DOHH2 (cell line): ENCODE data around the gene IGFL1.

Experiments
- H3F3A ChIP-seq: fragments of 200-600 bp; sonication (generic), shearing (Covaris generic); 2 replicates; pipeline ENCODE4 v1.6.0; 2016; ENCODE audit warnings: antibody characterized with exemption, mild to moderate bottlenecking; ENCODE audit not compliant: control insufficient read depth, insufficient read depth
- H3K27ac ChIP-seq: fragments of 200-600 bp; sonication (generic); 2 replicates; pipeline ENCODE4 v1.5.1; 2014; ENCODE audit warnings: low read depth, mild to moderate bottlenecking, low read length, moderate library complexity
- H3K27me3 ChIP-seq: fragments of 200-600 bp; sonication (generic); 2 replicates; pipeline ENCODE4 v1.6.1; 2014; ENCODE audit warnings: mild to moderate bottlenecking, low read length, mixed read lengths; ENCODE audit not compliant: control insufficient read depth
- H3K36me3 ChIP-seq: fragments of 200-600 bp; sonication (generic); 2 replicates; pipeline ENCODE4 v1.6.1; 2014; ENCODE audit warnings: mild to moderate bottlenecking, low read length, moderate library complexity, mixed read lengths; ENCODE audit not compliant: control insufficient read depth
- H3K4me1 ChIP-seq: fragments of 200-600 bp; sonication (generic); 2 replicates; pipeline ENCODE4 v1.6.1; 2014; ENCODE audit warnings: mild to moderate bottlenecking, low read length, mixed read lengths; ENCODE audit not compliant: control insufficient read depth
- H3K4me2 ChIP-seq: fragments of 200-600 bp; sonication (generic); 2 replicates; pipeline ENCODE4 v1.6.0; 2014; ENCODE audit warnings: mild to moderate bottlenecking, low read length, moderate library complexity
- H3K4me3 ChIP-seq: fragments of 200-600 bp; sonication (generic); 2 replicates; pipeline ENCODE4 v1.5.1; 2014; ENCODE audit warnings: mild to moderate bottlenecking, low read length, mixed read lengths
- H3K79me2 ChIP-seq: fragments of 200-600 bp; sonication (generic); 2 replicates; pipeline ENCODE4 v1.6.1; 2014; ENCODE audit warnings: mild to moderate bottlenecking, low read length, mixed read lengths; ENCODE audit not compliant: control insufficient read depth
- H3K9me2 ChIP-seq: fragments of 200-600 bp; sonication (generic); replicated peaks from 2 replicates; pipeline ENCODE4 v1.6.1; 2014; ENCODE audit warnings: mild to moderate bottlenecking, low read length, mixed read lengths; ENCODE audit not compliant: control insufficient read depth
- H3K9me3 ChIP-seq: fragments of 200-600 bp; sonication (generic); 2 replicates; pipeline ENCODE4 v1.6.1; 2014; ENCODE audit warnings: antibody characterized with exemption, low read length, mixed read lengths; ENCODE audit not compliant: control insufficient read depth, insufficient read depth
- H4K20me1 ChIP-seq: fragments of 200-600 bp; sonication (generic); 2 replicates; pipeline ENCODE4 v1.6.0; 2014; ENCODE audit warnings: low read depth, mild to moderate bottlenecking, antibody characterized with exemption, low read length, moderate library complexity; ENCODE audit not compliant: control insufficient read depth, insufficient read depth
- EZH2phosphoT487 ChIP-seq: fragments of 200-600 bp; sonication (generic); IDR thresholded peaks from 2 replicates; pipeline ENCODE4 v1.6.1; 2017; ENCODE audit warnings: borderline replicate concordance, mild to moderate bottlenecking, antibody characterized with exemption, low read length, moderate library complexity, mixed read lengths
- TF ChIP-seq, protein P1 (sequence below): fragments of 200-600 bp; sonication (generic); IDR thresholded peaks from one replicate; pipeline ENCODE4 v1.5.1; 2014; ENCODE audit warnings: antibody characterized with exemption, mild to moderate bottlenecking, low read depth, low read length; ENCODE audit not compliant: poor library complexity, severe bottlenecking

The IGFL1 gene

GRCh38 chr19:46201454-46202310 is 27.9 kb upstream of the IGFL1 start:
- TF ChIP-seq, protein P1, sequence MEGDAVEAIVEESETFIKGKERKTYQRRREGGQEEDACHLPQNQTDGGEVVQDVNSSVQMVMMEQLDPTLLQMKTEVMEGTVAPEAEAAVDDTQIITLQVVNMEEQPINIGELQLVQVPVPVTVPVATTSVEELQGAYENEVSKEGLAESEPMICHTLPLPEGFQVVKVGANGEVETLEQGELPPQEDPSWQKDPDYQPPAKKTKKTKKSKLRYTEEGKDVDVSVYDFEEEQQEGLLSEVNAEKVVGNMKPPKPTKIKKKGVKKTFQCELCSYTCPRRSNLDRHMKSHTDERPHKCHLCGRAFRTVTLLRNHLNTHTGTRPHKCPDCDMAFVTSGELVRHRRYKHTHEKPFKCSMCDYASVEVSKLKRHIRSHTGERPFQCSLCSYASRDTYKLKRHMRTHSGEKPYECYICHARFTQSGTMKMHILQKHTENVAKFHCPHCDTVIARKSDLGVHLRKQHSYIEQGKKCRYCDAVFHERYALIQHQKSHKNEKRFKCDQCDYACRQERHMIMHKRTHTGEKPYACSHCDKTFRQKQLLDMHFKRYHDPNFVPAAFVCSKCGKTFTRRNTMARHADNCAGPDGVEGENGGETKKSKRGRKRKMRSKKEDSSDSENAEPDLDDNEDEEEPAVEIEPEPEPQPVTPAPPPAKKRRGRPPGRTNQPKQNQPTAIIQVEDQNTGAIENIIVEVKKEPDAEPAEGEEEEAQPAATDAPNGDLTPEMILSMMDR = no peak
- no peak for TF ChIP-seq EZH2phosphoT487
- H3K27me3 ChIP-seq = peaks cover 3% of the 10 kb centered on the region; the same call in 1 of the 2 replicates
- no peaks in the 10 kb centered on the region for H3K9me2 ChIP-seq
- no peaks in the 10 kb centered on the region for H4K20me1 ChIP-seq
- H3K9me3 ChIP-seq = no peaks in the 10 kb centered on the region
- no peaks in the 10 kb centered on the region for H3K36me3 ChIP-seq
- H3F3A ChIP-seq = no peaks in the 10 kb centered on the region
- no peak overlapping the region for H3K4me3 ChIP-seq
- no peak overlapping the region for H3K27ac ChIP-seq
- no peak overlapping the region for H3K4me2 ChIP-seq
- H3K79me2 ChIP-seq = no peaks in the 10 kb centered on the region
- no peaks in the 10 kb centered on the region for H3K4me1 ChIP-seq

- Histone ChIP-seq H3K36me3 (no peaks in the 10 kb centered on the region), H3K4me2 (no peak overlapping the region), H3K9me2 (no peaks in the 10 kb centered on the region), H4K20me1 (no peaks in the 10 kb centered on the region), H3K9me3 (no peaks in the 10 kb centered on the region), H3K4me1 (no peaks in the 10 kb centered on the region), H3K79me2 (no peaks in the 10 kb centered on the region), H3F3A (no peaks in the 10 kb centered on the region), H3K4me3 (no peak overlapping the region), H3K27ac (no peak overlapping the region), H3K27me3 (peaks cover 3% of the 10 kb centered on the region; the same call in 1 of the 2 replicates)
- no peak for TF ChIP-seq EZH2phosphoT487
- TF ChIP-seq, protein P1 = no peak
Observed at GRCh38 chr19:46202426-46202825, 27.1 kb upstream of the IGFL1 start.

GRCh38 chr19:46202872-46203860 is 26.4 kb upstream of the IGFL1 start:
- no peaks in the 10 kb centered on the region for H4K20me1 ChIP-seq
- H3K36me3 ChIP-seq = no peaks in the 10 kb centered on the region
- no peak overlapping the region for H3K4me2 ChIP-seq
- no peaks in the 10 kb centered on the region for H3K9me2 ChIP-seq
- no peaks in the 10 kb centered on the region for H3K9me3 ChIP-seq
- no peaks in the 10 kb centered on the region for H3K4me1 ChIP-seq
- no peaks in the 10 kb centered on the region for H3K79me2 ChIP-seq
- no peak overlapping the region for H3K4me3 ChIP-seq
- no peak overlapping the region for H3K27ac ChIP-seq
- no peaks in the 10 kb centered on the region for H3F3A ChIP-seq
- peaks cover 3% of the 10 kb centered on the region; the same call in 1 of the 2 replicates for H3K27me3 ChIP-seq
- no peak for TF ChIP-seq EZH2phosphoT487
- TF ChIP-seq, protein P1 = no peak
